H1 (cell line): ENCODE measurements around the gene SLC11A1. TPM values are rescaled to one million over a fixed set of nuclear protein-coding genes. Genes with fewer than 3 reads are reported as not detected.

Source experiments
- CTCF ChIA-PET: fragments of 300-600 bp; sonication (Branson Sonifier 250); formaldehyde crosslinking; loops from one replicate; lab custom pipeline; 2021; ENCODE audit not compliant: partially characterized antibody; lab: Charles Lee
- POLR2A ChIA-PET: fragments of 300-600 bp; sonication (Branson Sonifier 250); formaldehyde crosslinking; loops from one replicate; lab custom pipeline; 2021; ENCODE audit warnings: inconsistent platforms; ENCODE audit not compliant: partially characterized antibody; lab: Charles Lee
- DNase-seq, 2 experiments: peaks; one replicate each; pipeline versions ENCODE4 v3.0.0 to v3.0.0-alpha.2; 2010 to 2022; ENCODE audit warnings: low spot score in 2 of 2, low read depth in 1 of 2, mixed read lengths in 1 of 2
- FAIRE-seq: peaks from 2 replicates; lab custom pipeline; 2011; peaks lifted over from hg19 to GRCh38; lab: Jason Lieb, UNC
- H2AFZ ChIP-seq: 2 replicates; pipeline ENCODE4 v1.8.1; 2012; ENCODE audit warnings: low read length, inconsistent platforms
- H2AK5ac ChIP-seq: 2 replicates; pipeline ENCODE4 v1.6.1; 2013; ENCODE audit warnings: low read depth, low read length
- H2BK120ac ChIP-seq: replicated peaks from 2 replicates; pipeline ENCODE3; 2013; ENCODE audit warnings: low read depth, low read length, inconsistent platforms
- H2BK12ac ChIP-seq: 2 replicates; pipeline ENCODE4 v1.6.1; 2013; ENCODE audit warnings: low read depth, low read length
- H2BK15ac ChIP-seq: 2 replicates; pipeline ENCODE4 v1.6.1; 2013; ENCODE audit warnings: low read length
- H2BK20ac ChIP-seq: 2 replicates; pipeline ENCODE4 v1.6.1; 2013; ENCODE audit warnings: low read length
- H2BK5ac ChIP-seq: 2 replicates; pipeline ENCODE4 v1.6.1; 2013; ENCODE audit warnings: low read depth, low read length
- H3K14ac ChIP-seq: 2 replicates; pipeline ENCODE4 v1.6.1; 2013; ENCODE audit warnings: inconsistent platforms; ENCODE audit not compliant: insufficient read length
- H3K18ac ChIP-seq: 2 replicates; pipeline ENCODE4 v1.6.1; 2013; ENCODE audit warnings: low read length; ENCODE audit errors: extremely low read depth
- H3K23ac ChIP-seq: 2 replicates; pipeline ENCODE4 v1.6.1; 2013; ENCODE audit warnings: inconsistent platforms; ENCODE audit not compliant: insufficient read length
- H3K23me2 ChIP-seq: 2 replicates; pipeline ENCODE4 v1.6.1; 2013; ENCODE audit warnings: low read depth, low read length
- H3K27ac ChIP-seq: 2 replicates; pipeline ENCODE4 v1.6.1; 2011; ENCODE audit warnings: low read depth, low read length, inconsistent platforms
- H3K27me3 ChIP-seq, 4 experiments: replicated peaks in 1 of 4; 1 replicate in 1 of 4; 2 replicates in 3 of 4; pipeline versions ENCODE4 v1.6.1 to v1.8.1; 2011 to 2013; ENCODE audit warnings: low read length in 3 of 4, mild to moderate bottlenecking in 3 of 4, inconsistent platforms in 2 of 4, mixed read lengths in 2 of 4, moderate library complexity in 1 of 4; ENCODE audit not compliant: control insufficient read depth in 3 of 4, insufficient read depth in 3 of 4; ENCODE audit errors: extremely low read depth in 1 of 4
- H3K36me3 ChIP-seq, 4 experiments: 2 replicates each; pipeline versions ENCODE4 v1.6.1 to v1.8.1; 2011 to 2013; ENCODE audit warnings: mild to moderate bottlenecking in 4 of 4, low read length in 3 of 4, moderate library complexity in 2 of 4, control low read depth in 1 of 4, inconsistent platforms in 1 of 4; ENCODE audit not compliant: insufficient read depth in 4 of 4, control insufficient read depth in 2 of 4
- H3K4ac ChIP-seq: replicated peaks from 2 replicates; pipeline ENCODE3; 2013; ENCODE audit warnings: low read length, low read depth, mixed read lengths, inconsistent platforms; ENCODE audit not compliant: insufficient read length
- H3K4me1 ChIP-seq, 4 experiments: replicated peaks in 1 of 4; 1 replicate in 1 of 4; 2 replicates in 3 of 4; pipeline versions ENCODE4 v1.6.1 to v1.8.1; 2011 to 2013; ENCODE audit warnings: low read length in 3 of 4, inconsistent platforms in 2 of 4, mixed read lengths in 1 of 4; ENCODE audit not compliant: insufficient read depth in 4 of 4, control insufficient read depth in 3 of 4
- H3K4me2 ChIP-seq, 2 experiments: 2 replicates each; pipeline versions ENCODE4 v1.6.1 to v1.8.1; 2011 to 2013; ENCODE audit warnings: low read depth in 2 of 2, low read length in 2 of 2, control low read depth in 1 of 2, inconsistent platforms in 1 of 2, mild to moderate bottlenecking in 1 of 2; ENCODE audit not compliant: insufficient read depth in 1 of 2
- H3K4me3 ChIP-seq, 4 experiments: fragments of 200-600, 300-600 bp in 1 of 4; sonication (generic), shearing (Covaris generic), sonication (Bioruptor Twin) in 1 of 4; 2 replicates each; pipeline versions ENCODE4 v1.5.1 to v1.8.1; 2011 to 2016; ENCODE audit warnings: low read length in 4 of 4, low read depth in 3 of 4, control low read depth in 2 of 4, inconsistent platforms in 2 of 4, mild to moderate bottlenecking in 2 of 4, mixed read lengths in 1 of 4, moderate library complexity in 1 of 4; ENCODE audit not compliant: insufficient read depth in 2 of 4; ENCODE audit errors: extremely low read depth in 1 of 4
- H3K56ac ChIP-seq: replicated peaks from 2 replicates; pipeline ENCODE3; 2013; ENCODE audit warnings: low read depth, mild to moderate bottlenecking, mixed read lengths, low read length, inconsistent platforms; ENCODE audit not compliant: insufficient read length
- H3K79me1 ChIP-seq: 2 replicates; pipeline ENCODE4 v1.6.1; 2013; ENCODE audit warnings: low read depth, low read length, control low read depth
- H3K79me2 ChIP-seq, 2 experiments: 2 replicates each; pipeline versions ENCODE4 v1.6.1 to v1.8.1; 2012 to 2013; ENCODE audit warnings: low read length in 2 of 2, mild to moderate bottlenecking in 2 of 2, inconsistent platforms in 1 of 2; ENCODE audit not compliant: insufficient read depth in 2 of 2, control insufficient read depth in 1 of 2
- H3K9ac ChIP-seq, 4 experiments: replicated peaks in 1 of 4; 1 replicate in 1 of 4; 2 replicates in 3 of 4; pipeline versions ENCODE4 v1.6.1 to v1.8.1; 2011 to 2013; ENCODE audit warnings: low read depth in 3 of 4, low read length in 3 of 4, control low read depth in 2 of 4, mild to moderate bottlenecking in 2 of 4, moderate library complexity in 2 of 4, inconsistent platforms in 1 of 4; ENCODE audit errors: extremely low read depth in 1 of 4
- H3K9me3 ChIP-seq, 2 experiments: 2 replicates each; pipeline versions ENCODE4 v1.6.1 to v1.8.1; 2012 to 2013; ENCODE audit warnings: mild to moderate bottlenecking in 2 of 2, moderate library complexity in 2 of 2, control low read depth in 1 of 2, inconsistent platforms in 1 of 2, low read depth in 1 of 2, low read length in 1 of 2, mixed read lengths in 1 of 2; ENCODE audit not compliant: insufficient read depth in 2 of 2
- H4K20me1 ChIP-seq, 2 experiments: replicated peaks in 1 of 2; 2 replicates each; pipeline versions ENCODE3 to v1.8.1; 2011 to 2013; ENCODE audit warnings: inconsistent platforms in 2 of 2, low read length in 2 of 2, mild to moderate bottlenecking in 1 of 2; ENCODE audit not compliant: insufficient read depth in 2 of 2, control insufficient read depth in 1 of 2
- H4K5ac ChIP-seq: 2 replicates; pipeline ENCODE4 v1.6.1; 2013; ENCODE audit warnings: low read length, low read depth, mixed read lengths, inconsistent platforms; ENCODE audit not compliant: insufficient read length
- H4K8ac ChIP-seq: 2 replicates; pipeline ENCODE4 v1.8.0; 2013; ENCODE audit warnings: mild to moderate bottlenecking, moderate library complexity, low read length, inconsistent platforms; ENCODE audit not compliant: insufficient read depth; ENCODE audit errors: extremely low read depth
- H4K91ac ChIP-seq: replicated peaks from 2 replicates; pipeline ENCODE3; 2013; ENCODE audit warnings: low read length, mixed read lengths, inconsistent platforms; ENCODE audit not compliant: insufficient read length
- ASH2L ChIP-seq: fragments of 200-600, 300-600 bp; sonication (generic); IDR thresholded peaks from one replicate; pipeline ENCODE4 v1.7.1; 2017; ENCODE audit warnings: low read length
- BCL11A ChIP-seq, 2 experiments: IDR thresholded peaks; one replicate each; pipeline ENCODE4 v1.6.1; 2011; ENCODE audit warnings: low read depth in 2 of 2, low read length in 2 of 2, mild to moderate bottlenecking in 2 of 2
- EGR1 ChIP-seq: IDR thresholded peaks from 2 replicates; pipeline ENCODE4 v1.6.1; 2011; ENCODE audit warnings: low read depth, low read length, borderline replicate concordance
- FOSL1 ChIP-seq: IDR thresholded peaks from 2 replicates; pipeline ENCODE4 v1.6.1; 2011; ENCODE audit warnings: mild to moderate bottlenecking, low read depth, low read length, moderate library complexity; ENCODE audit not compliant: insufficient read depth
- GTF2F1 ChIP-seq: IDR thresholded peaks from 2 replicates; pipeline ENCODE4 v1.6.1; 2012; ENCODE audit warnings: low read depth, low read length, improper control_type of control experiment, borderline replicate concordance
- JUN ChIP-seq: IDR thresholded peaks from 2 replicates; pipeline ENCODE4 v1.6.1; 2011; ENCODE audit warnings: low read depth, mild to moderate bottlenecking, improper control_type of control experiment, low read length
- KDM1A ChIP-seq: fragments of 200-600, 300-600 bp; sonication (generic); IDR thresholded peaks from 2 replicates; pipeline ENCODE4 v1.7.1; 2016; ENCODE audit warnings: mild to moderate bottlenecking, low read length, borderline replicate concordance
- PHF8 ChIP-seq: fragments of 200-600 bp; sonication (generic); conservative IDR thresholded peaks from 2 replicates; pipeline ENCODE4 v1.7.1; 2012; ENCODE audit warnings: low read depth, mild to moderate bottlenecking, inconsistent platforms, low read length, moderate library complexity
- RNF2 ChIP-seq: fragments of 200-900, 300-1000 bp; sonication (generic); IDR thresholded peaks from 2 replicates; pipeline ENCODE4 v1.7.1; 2016; ENCODE audit warnings: borderline replicate concordance, low read depth, mild to moderate bottlenecking, antibody characterized with exemption, low read length; ENCODE audit not compliant: poor library complexity, severe bottlenecking; ENCODE audit errors: missing control alignments
- SIN3A ChIP-seq, 2 experiments: IDR thresholded peaks in 1 of 2; conservative IDR thresholded peaks in 1 of 2; 2 replicates each; pipeline ENCODE4 v1.6.1; 2011 to 2012; ENCODE audit warnings: low read length in 2 of 2, improper control_type of control experiment in 1 of 2, low read depth in 1 of 2, mild to moderate bottlenecking in 1 of 2
- SIX5 ChIP-seq: IDR thresholded peaks from 2 replicates; pipeline ENCODE4 v1.6.1; 2011; ENCODE audit warnings: mild to moderate bottlenecking, low read depth, low read length
- SP1 ChIP-seq: IDR thresholded peaks from 2 replicates; pipeline ENCODE4 v1.6.1; 2011; ENCODE audit warnings: low read depth, low read length
- SP4 ChIP-seq: IDR thresholded peaks from 2 replicates; pipeline ENCODE4 v1.6.1; 2012; ENCODE audit warnings: low read length, inconsistent platforms
- TAF1 ChIP-seq: IDR thresholded peaks from 2 replicates; pipeline ENCODE4 v1.6.1; 2011; ENCODE audit warnings: mild to moderate bottlenecking, low read depth, low read length
- ZNF274 ChIP-seq: IDR thresholded peaks from 2 replicates; pipeline ENCODE4 v1.7.0; 2012; ENCODE audit warnings: low read length, borderline replicate concordance; ENCODE audit errors: extremely low read depth
- WGBS, 2 experiments: shearing (Covaris generic) in 1 of 2; methylation state at CpG; one replicate each; pipeline versions ENCODE4 v1.1.6 to v1.1.7; 2013 to 2015; ENCODE audit warnings: low lambda C conversion rate in 2 of 2, mixed read lengths in 2 of 2, inconsistent platforms in 1 of 2, low coverage in 1 of 2, missing lambda C conversion rate in 1 of 2; ENCODE audit not compliant: insufficient replicate concordance in 2 of 2, insufficient coverage in 1 of 2, insufficient read length in 1 of 2; ENCODE audit errors: extremely low coverage in 1 of 2, missing lambda C conversion rate in 1 of 2; 5-methylcytosine and 5-hydroxymethylcytosine counted together
- polyA plus RNA-seq, 7 experiments: library from polyadenylated mRNA; depleted of rRNA in 3 of 7; stranded (reverse) in 5 of 7; unstranded in 2 of 7; fragments of >200 nt in 5 of 7; fragments of 200-250 nt in 2 of 7; gene quantifications; 1 replicate in 5 of 7; 2 replicates in 1 of 7; 4 replicates in 1 of 7; pipeline versions ENCODE4 v1.2.1 to v1.2.3, GENCODE V29; 2011 to 2013; ENCODE audit warnings: missing spikeins in 2 of 7, mixed read lengths in 2 of 7
- total RNA-seq: library from RNA; stranded (reverse); fragmentation: NEBNext Ultra II Directional; extraction: Animal tissue kit (Norgen Biotek cat#: 25700); gene quantifications from 2 replicates; pipeline ENCODE4 v1.2.1, GENCODE V29; 2021

Gene SLC11A1
- total and polyA plus RNA-seq, 2 of the 8 experiments (the other 6 are each of a cell fraction or from before 2014, with no cell fraction given), result 0.20 to 0.43 TPM

GRCh38 chr2:218438596-218438995 is 56.5 kb downstream of the SLC11A1 start:
- Histone ChIP-seq H2BK12ac (no peak overlapping the region), H3K4me3 (no peak overlapping the region), H2AK5ac (no peak overlapping the region), H2BK120ac (no peak overlapping the region), H2BK15ac (no peak overlapping the region), H2BK20ac (no peak overlapping the region), H3K36me3 (no peaks in the 10 kb centered on the region; a peak in 1 of 8 replicates), H3K4ac (no peak overlapping the region), H2AFZ (no peak overlapping the region), H3K23ac (no peak overlapping the region), H4K8ac (no peak overlapping the region), H3K4me1 (no peaks in the 10 kb centered on the region), H4K5ac (no peak overlapping the region), H2BK5ac (no peak overlapping the region), H4K91ac (no peak overlapping the region), H3K27me3 (no peaks in the 10 kb centered on the region), H3K9me3 (no peaks in the 10 kb centered on the region), H3K14ac (no peak overlapping the region), H3K18ac (no peak overlapping the region), H3K79me1 (no peaks in the 10 kb centered on the region), H3K56ac (no peak overlapping the region), H3K4me2 (no peak overlapping the region), H4K20me1 (no peaks in the 10 kb centered on the region), H3K9ac (no peak overlapping the region), H3K79me2 (no peaks in the 10 kb centered on the region), H3K27ac (no peak overlapping the region), H3K23me2 (no peaks in the 10 kb centered on the region)
- WGBS, 2 experiments, result 96% methylated on average over 4 of the region's 4 CpGs; no CpG with 5 or more reads in 1 of the 2 experiments
- DNase-seq (no peak), FAIRE-seq (no peak)
- ChIA-PET POLR2A (no interaction called here), CTCF (interaction anchor here (0.8 kb wide), 1 partner anchor 27 kb away, joined by 3 read pairs; no protein-coding TSS in a partner anchor)
- TF ChIP-seq TAF1 (no peak), SP4 (no peak), SP1 (no peak), FOSL1 (no peak), PHF8 (no peak), ZNF274 (no peak), ASH2L (no peak), EGR1 (no peak), JUN (no peak), RNF2 (no peak), KDM1A (no peak), SIX5 (no peak), GTF2F1 (no peak), BCL11A (IDR thresholded peaks at IDR 0.05; ENCODE audit: low read depth in 2 of 2, low read length in 2 of 2) (no peak), SIN3A (conservative IDR thresholded peaks at IDR 0.05 in 1 of 2, IDR thresholded peaks at IDR 0.05 in 1 of 2; ENCODE audit: low read depth in 1 of 2, low read length in 2 of 2) (no peak)
